Fibroblast of lung (primary cell): ENCODE results near the gene AXIN2. TPM values are rescaled to one million over a fixed set of nuclear protein-coding genes. Genes with fewer than 3 reads are reported as not detected.
A peak's percentile ranks its signal among the peaks of the same experiment; 100 is the strongest.

Experiments
- DNase-seq, 2 donors: peaks; one replicate each; pipeline versions ENCODE4 v3.0.0 to v3.0.0-alpha.2; 2010; ENCODE audit warnings: low read depth in 2 of 2
- H2AFZ ChIP-seq: 2 replicates; pipeline ENCODE4 v1.5.1; 2012; ENCODE audit warnings: low read length, control low read depth, inconsistent platforms
- H3K27ac ChIP-seq: 2 replicates; pipeline ENCODE4 v1.5.1; 2011; ENCODE audit warnings: low read length, control low read depth; ENCODE audit not compliant: insufficient read depth
- H3K27me3 ChIP-seq: 2 replicates; pipeline ENCODE4 v1.5.1; 2011; ENCODE audit warnings: mild to moderate bottlenecking, low read length; ENCODE audit not compliant: control insufficient read depth, insufficient read depth
- H3K36me3 ChIP-seq: 2 replicates; pipeline ENCODE4 v1.5.1; 2011; ENCODE audit warnings: low read length; ENCODE audit not compliant: control insufficient read depth, insufficient read depth
- H3K4me1 ChIP-seq: 2 replicates; pipeline ENCODE4 v1.5.1; 2011; ENCODE audit warnings: low read length; ENCODE audit not compliant: control insufficient read depth, insufficient read depth; ENCODE audit errors: extremely low read depth
- H3K4me2 ChIP-seq: 2 replicates; pipeline ENCODE4 v1.5.1; 2011; ENCODE audit warnings: low read length, control low read depth; ENCODE audit not compliant: insufficient read depth; ENCODE audit errors: extremely low read depth
- H3K4me3 ChIP-seq, 4 experiments: fragments of 200-600 bp in 1 of 4; sonication (generic) in 1 of 4; replicated peaks in 1 of 4; 2 replicates each; pipeline ENCODE4 v1.5.1; 2011 to 2016; ENCODE audit warnings: low read length in 4 of 4, low read depth in 3 of 4, mild to moderate bottlenecking in 3 of 4, control low read depth in 2 of 4, inconsistent platforms in 1 of 4, mixed read lengths in 1 of 4; ENCODE audit not compliant: insufficient read depth in 1 of 4; ENCODE audit errors: control extremely low read depth in 1 of 4
- H3K79me2 ChIP-seq: 2 replicates; pipeline ENCODE4 v1.5.1; 2012; ENCODE audit warnings: mild to moderate bottlenecking, low read length, inconsistent platforms; ENCODE audit not compliant: control insufficient read depth, insufficient read depth
- H3K9ac ChIP-seq: 2 replicates; pipeline ENCODE4 v1.5.1; 2011; ENCODE audit warnings: mild to moderate bottlenecking, low read length, control low read depth; ENCODE audit not compliant: insufficient read depth
- H3K9me3 ChIP-seq: 2 replicates; pipeline ENCODE4 v1.5.1; 2012; ENCODE audit warnings: low read depth, low read length; ENCODE audit not compliant: control insufficient read depth, insufficient read depth
- H4K20me1 ChIP-seq: 2 replicates; pipeline ENCODE4 v1.5.1; 2011; ENCODE audit warnings: low read length; ENCODE audit not compliant: control insufficient read depth, insufficient read depth; ENCODE audit errors: extremely low read depth
- CTCF ChIP-seq, 2 donors: IDR thresholded peaks in 1 of 2; conservative IDR thresholded peaks in 1 of 2; 1 replicate in 1 of 2; 2 replicates in 1 of 2; pipeline ENCODE4 v1.5.1; 2011 to 2012; ENCODE audit warnings: low read length in 2 of 2, control low read depth in 1 of 2, inconsistent platforms in 1 of 2, low read depth in 1 of 2, mild to moderate bottlenecking in 1 of 2
- EZH2 ChIP-seq: IDR thresholded peaks from 2 replicates; pipeline ENCODE4 v1.5.1; 2012; ENCODE audit warnings: low read length, control low read depth, mild to moderate bottlenecking; ENCODE audit errors: missing control alignments
- polyA plus RNA-seq, 2 donors: library from polyadenylated mRNA; depleted of rRNA in 1 of 2; stranded (reverse) in 1 of 2; unstranded in 1 of 2; fragments of >200 nt; gene quantifications; 2 replicates each; pipeline ENCODE4 v1.2.1, GENCODE V29; 2011 to 2012; ENCODE audit warnings: missing spikeins in 1 of 2
- total RNA-seq: library from RNA; depleted of rRNA; stranded (reverse); fragments of >200 nt; gene quantifications from 2 replicates; pipeline ENCODE4 v1.2.1, GENCODE V29; 2014

The AXIN2 gene
- total and polyA plus RNA-seq, 2 donors (not counting 1 experiment from before 2014, with no cell fraction given) = 1.8 to 2.0 TPM

- Histone ChIP-seq H3K79me2 (no peaks in the 10 kb centered on the region), H3K9me3 (no peaks in the 10 kb centered on the region), H3K4me2 (no peak overlapping the region), H3K9ac (no peak overlapping the region), H3K27me3 (no peaks in the 10 kb centered on the region), H4K20me1 (no peaks in the 10 kb centered on the region), H3K27ac (no peak overlapping the region), H3K4me3 (no peak overlapping the region), H3K4me1 (no peaks in the 10 kb centered on the region), H2AFZ (no peak overlapping the region), H3K36me3 (no peaks in the 10 kb centered on the region)
- DNase-seq = peak in 1 of 2 donors; percentile 54
- TF ChIP-seq EZH2 = no peak
- no peak for TF ChIP-seq CTCF (conservative IDR thresholded peaks at IDR 0.05 in 1 of 2, IDR thresholded peaks at IDR 0.05 in 1 of 2; ENCODE audit: low read depth in 1 of 2, low read length in 2 of 2)
Observed at GRCh38 chr17:65604070-65604469, 42.6 kb upstream of the AXIN2 start.

GRCh38 chr17:65601881-65602280, 40.4 kb upstream of the AXIN2 start:
- no peaks in the 10 kb centered on the region for H4K20me1 ChIP-seq
- no peak for DNase-seq
- H3K4me1 ChIP-seq = no peaks in the 10 kb centered on the region
- no peak overlapping the region for H3K27ac ChIP-seq
- TF ChIP-seq EZH2 (no peak), CTCF (conservative IDR thresholded peaks at IDR 0.05 in 1 of 2, IDR thresholded peaks at IDR 0.05 in 1 of 2; ENCODE audit: low read depth in 1 of 2, low read length in 2 of 2) (no peak)
- H2AFZ ChIP-seq = no peak overlapping the region
- no peak overlapping the region for H3K9ac ChIP-seq
- no peak overlapping the region for H3K4me3 ChIP-seq
- H3K4me2 ChIP-seq = no peak overlapping the region
- H3K36me3 ChIP-seq = no peaks in the 10 kb centered on the region
- H3K79me2 ChIP-seq = no peaks in the 10 kb centered on the region
- H3K27me3 ChIP-seq = no peaks in the 10 kb centered on the region
- H3K9me3 ChIP-seq = no peaks in the 10 kb centered on the region

- Histone ChIP-seq H3K4me3 (no peak overlapping the region), H4K20me1 (no peaks in the 10 kb centered on the region), H3K4me2 (no peak overlapping the region), H3K9me3 (no peaks in the 10 kb centered on the region), H2AFZ (no peak overlapping the region), H3K4me1 (no peaks in the 10 kb centered on the region), H3K27me3 (no peaks in the 10 kb centered on the region), H3K9ac (no peak overlapping the region), H3K27ac (no peak overlapping the region), H3K36me3 (no peaks in the 10 kb centered on the region), H3K79me2 (no peaks in the 10 kb centered on the region)
- no peak for TF ChIP-seq CTCF (conservative IDR thresholded peaks at IDR 0.05 in 1 of 2, IDR thresholded peaks at IDR 0.05 in 1 of 2; ENCODE audit: low read depth in 1 of 2, low read length in 2 of 2)
- no peak for TF ChIP-seq EZH2
- no peak for DNase-seq
Observed at GRCh38 chr17:65601145-65601544, 39.7 kb upstream of the AXIN2 start.
